Gastrocnemius medialis (tissue), 4 donors: ENCODE data around the gene THRB.

Experiments used
- POLR2A ChIP-seq, 2 donors: fragments of 450-650 bp; IDR thresholded peaks; one replicate each; pipeline ENCODE4 v1.6.1; 2017; ENCODE audit warnings: antibody characterized with exemption in 2 of 2, mild to moderate bottlenecking in 2 of 2, moderate library complexity in 2 of 2
- TF ChIP-seq, protein P1 (sequence below), 5 experiments: fragments of 450-650 bp in 3 of 5; fragments of 200-600 bp in 2 of 5; sonication (generic) in 2 of 5; IDR thresholded peaks in 4 of 5; conservative IDR thresholded peaks in 1 of 5; 1 replicate in 4 of 5; 2 replicates in 1 of 5; pipeline ENCODE4 v1.5.1; 2016 to 2019; ENCODE audit warnings: antibody characterized with exemption in 5 of 5, mild to moderate bottlenecking in 3 of 5, moderate library complexity in 3 of 5

DNA sequence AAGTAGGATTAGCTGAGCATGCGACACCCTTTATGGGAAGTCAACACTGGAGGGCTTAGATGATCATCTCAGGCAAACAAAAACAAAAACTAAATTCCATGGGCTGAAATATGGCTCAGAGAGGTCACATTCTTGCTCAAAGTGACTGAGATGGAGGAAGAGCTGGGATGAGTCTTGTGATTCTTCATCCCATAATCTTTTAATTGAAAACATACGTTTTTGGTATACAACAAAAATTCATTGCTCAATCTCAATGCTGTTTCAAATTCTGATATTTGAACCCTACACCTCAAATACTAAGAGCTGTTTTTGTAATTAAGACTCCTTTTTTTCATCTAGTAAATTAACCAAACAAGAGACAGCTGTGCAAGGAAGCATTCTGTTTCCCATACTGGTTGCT is 292.6 kb downstream of the THRB start:
- TF ChIP-seq, protein P1, sequence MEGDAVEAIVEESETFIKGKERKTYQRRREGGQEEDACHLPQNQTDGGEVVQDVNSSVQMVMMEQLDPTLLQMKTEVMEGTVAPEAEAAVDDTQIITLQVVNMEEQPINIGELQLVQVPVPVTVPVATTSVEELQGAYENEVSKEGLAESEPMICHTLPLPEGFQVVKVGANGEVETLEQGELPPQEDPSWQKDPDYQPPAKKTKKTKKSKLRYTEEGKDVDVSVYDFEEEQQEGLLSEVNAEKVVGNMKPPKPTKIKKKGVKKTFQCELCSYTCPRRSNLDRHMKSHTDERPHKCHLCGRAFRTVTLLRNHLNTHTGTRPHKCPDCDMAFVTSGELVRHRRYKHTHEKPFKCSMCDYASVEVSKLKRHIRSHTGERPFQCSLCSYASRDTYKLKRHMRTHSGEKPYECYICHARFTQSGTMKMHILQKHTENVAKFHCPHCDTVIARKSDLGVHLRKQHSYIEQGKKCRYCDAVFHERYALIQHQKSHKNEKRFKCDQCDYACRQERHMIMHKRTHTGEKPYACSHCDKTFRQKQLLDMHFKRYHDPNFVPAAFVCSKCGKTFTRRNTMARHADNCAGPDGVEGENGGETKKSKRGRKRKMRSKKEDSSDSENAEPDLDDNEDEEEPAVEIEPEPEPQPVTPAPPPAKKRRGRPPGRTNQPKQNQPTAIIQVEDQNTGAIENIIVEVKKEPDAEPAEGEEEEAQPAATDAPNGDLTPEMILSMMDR (IDR thresholded peaks at IDR 0.05 in 4 of 5, conservative IDR thresholded peaks at IDR 0.05 in 1 of 5): no peak
- TF ChIP-seq POLR2A (IDR thresholded peaks at IDR 0.05): no peak
